Activated naive CD8-positive, alpha-beta T cell (primary cell): ENCODE data around the gene C1QTNF12.
A peak's percentile ranks its signal among the peaks of the same experiment; 100 is the strongest.
"Not testable (repeated sequence)": the region's sequence is repeated elsewhere in the genome, so short reads cannot be mapped to it uniquely, and the experiment has no call there.

Source experiments
- H3K27ac Mint-ChIP-seq: one replicate; pipeline ENCODE4 v1.8.0; 2021; ENCODE audit warnings: mixed read lengths
- H3K27me3 Mint-ChIP-seq: one replicate; pipeline ENCODE4 v1.8.0; 2021; ENCODE audit warnings: mixed read lengths
- H3K36me3 Mint-ChIP-seq: one replicate; pipeline ENCODE4 v1.8.0; 2021; ENCODE audit warnings: mixed read lengths
- H3K4me1 Mint-ChIP-seq: one replicate; pipeline ENCODE4 v1.8.0; 2021; ENCODE audit warnings: low read depth, mixed read lengths
- H3K4me3 Mint-ChIP-seq: one replicate; pipeline ENCODE4 v1.8.0; 2021; ENCODE audit warnings: mild to moderate bottlenecking, mixed read lengths
- H3K9me3 Mint-ChIP-seq: one replicate; pipeline ENCODE4 v1.8.0; 2021; ENCODE audit warnings: low read depth, mixed read lengths

Gene C1QTNF12

DNA sequence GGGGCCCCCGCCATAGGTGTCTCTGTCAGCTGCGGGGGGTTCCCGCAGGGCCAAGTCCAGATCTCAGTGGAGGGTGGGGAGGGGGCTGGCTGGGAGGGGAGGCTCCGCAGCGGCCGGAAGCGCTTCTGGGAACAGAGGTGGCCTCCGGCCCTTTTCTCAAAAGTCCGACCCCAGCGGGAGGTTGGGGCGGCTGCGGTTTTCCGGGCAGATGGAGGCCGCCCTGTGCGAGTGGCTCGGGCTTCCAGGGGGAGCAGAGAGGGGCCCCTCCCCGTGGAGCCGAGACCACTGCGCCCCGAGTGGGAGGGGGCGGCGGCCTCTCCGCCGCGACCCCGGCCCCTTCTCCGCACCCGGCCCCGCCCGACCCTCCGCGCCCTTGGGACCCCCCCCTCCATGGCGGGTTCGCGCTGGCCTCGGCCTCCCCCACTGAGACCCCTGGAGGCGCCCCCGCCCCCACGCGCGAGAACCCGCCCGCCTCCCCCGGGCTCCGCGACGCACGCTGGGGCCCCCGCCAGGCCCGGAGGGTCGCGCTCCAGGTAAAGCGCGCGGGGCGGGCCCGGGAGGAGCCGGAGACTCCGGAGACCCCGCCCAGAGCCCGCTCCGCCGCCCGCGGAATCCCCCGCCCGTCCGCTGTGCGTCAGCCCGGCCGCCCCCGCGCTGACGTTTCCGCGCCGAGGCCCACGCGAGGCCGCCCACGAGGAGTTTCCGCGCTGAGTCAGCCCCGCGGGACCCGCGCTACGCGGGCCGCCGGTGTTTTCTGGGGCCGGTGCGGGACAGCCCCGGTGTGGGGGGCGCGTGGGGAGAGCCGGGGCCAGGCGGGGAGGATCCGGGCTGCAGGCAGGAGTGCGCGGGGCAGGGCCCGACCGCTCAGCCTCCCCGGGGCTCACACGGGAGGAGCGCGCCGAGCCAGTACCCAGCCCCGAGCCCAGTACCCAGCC, 45.4 kb downstream of the C1QTNF12 start:
- Mint-ChIP-seq H3K27me3 (no peaks in the 10 kb centered on the region), H3K9me3 (no peaks in the 10 kb centered on the region), H3K4me1 (peaks cover 4% of the 10 kb centered on the region), H3K36me3 (peaks cover 2% of the 10 kb centered on the region), H3K27ac (peak overlapping the region; percentile 58), H3K4me3 (peak overlapping the region; percentile 73)

DNA sequence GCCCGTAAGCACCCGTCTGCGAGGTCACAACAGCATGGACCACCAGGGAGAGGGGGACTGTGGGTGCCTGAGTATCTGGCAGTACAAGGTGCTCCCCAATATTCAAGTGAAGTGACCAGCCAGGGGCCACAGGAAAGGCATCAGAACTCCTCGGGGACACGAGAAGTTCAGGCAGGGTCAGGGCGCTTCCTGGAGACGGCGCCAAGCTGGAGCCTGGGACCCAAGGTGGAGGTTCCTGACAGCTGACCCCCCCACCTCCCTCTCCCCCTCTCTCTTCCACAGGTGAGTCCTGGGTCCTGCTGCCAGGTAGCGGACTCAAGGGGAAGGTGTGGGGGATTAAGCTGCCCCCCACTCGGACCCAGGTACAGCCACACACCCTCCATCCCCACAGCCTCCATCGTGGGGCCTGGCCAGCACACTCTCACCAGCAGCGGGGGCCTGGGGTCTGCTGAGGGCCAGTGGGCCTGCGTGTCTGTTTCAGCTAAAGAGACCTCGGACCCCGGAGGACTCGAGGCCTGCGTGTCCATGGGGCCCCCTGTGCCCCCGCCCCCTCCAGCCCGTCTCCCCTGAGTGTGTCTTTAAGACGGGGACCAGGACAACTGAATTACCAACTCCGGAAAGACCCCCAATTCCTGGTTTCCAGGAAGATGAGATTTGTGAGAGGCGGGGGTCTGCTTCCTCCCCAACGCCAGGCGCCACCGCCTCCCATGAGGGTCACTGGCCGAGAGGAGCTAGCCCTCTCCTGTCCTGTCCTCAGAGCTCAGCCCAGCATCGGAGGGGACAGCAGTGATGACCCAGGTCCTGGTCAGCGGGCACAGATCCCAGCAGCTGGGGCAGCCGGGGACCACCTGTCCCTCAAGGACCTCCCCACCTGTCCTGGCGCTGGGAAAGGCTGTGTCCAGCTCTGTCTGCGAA, 46.3 kb downstream of the C1QTNF12 start:
- H3K27me3 Mint-ChIP-seq = no peaks in the 10 kb centered on the region
- H3K9me3 Mint-ChIP-seq = peaks cover under 1% of the 10 kb centered on the region
- peak overlapping the region; percentile 73 for H3K4me3 Mint-ChIP-seq
- H3K4me1 Mint-ChIP-seq = peaks cover 4% of the 10 kb centered on the region
- H3K27ac Mint-ChIP-seq = peak overlapping the region; percentile 58
- H3K36me3 Mint-ChIP-seq = peaks cover 3% of the 10 kb centered on the region

DNA sequence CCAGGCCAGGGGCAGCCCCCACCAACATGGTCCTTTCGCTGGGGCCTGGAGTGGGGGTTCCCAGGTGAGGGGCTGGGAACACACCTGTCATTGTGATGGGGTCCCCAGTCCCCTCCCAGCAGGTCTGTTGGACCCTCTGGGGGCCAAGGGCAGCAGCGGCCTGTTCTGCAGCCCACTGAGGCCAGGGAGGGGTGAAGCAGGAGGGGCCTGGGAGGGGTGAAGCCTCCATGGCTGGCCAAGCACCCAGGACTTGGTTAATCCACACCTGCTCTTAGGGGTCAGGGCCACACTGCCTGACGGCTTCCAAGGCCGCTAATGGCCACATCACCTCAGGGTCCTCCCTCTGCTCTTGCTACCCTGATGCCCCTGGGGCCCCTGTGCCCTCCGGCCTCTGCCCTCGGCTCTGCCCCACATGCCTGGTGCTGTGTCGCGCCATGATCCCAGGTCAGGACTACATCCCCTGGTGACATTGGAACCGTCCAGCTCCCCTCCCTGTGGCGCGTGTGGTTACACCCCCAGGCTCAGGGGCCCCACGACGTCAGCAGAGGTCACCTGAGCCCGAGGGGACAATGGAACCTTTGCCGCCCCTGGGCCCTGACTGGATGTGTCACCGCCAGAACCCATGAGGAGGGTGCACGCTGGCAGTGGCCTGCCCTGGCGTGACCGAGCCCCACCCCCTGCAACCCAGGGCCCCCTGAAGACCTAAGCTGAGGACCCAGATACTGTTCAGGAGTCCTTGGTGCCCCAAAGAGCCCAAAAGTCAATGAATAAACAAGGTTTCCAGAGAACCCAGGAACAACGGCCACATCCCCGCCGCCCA, 47.2 kb downstream of the C1QTNF12 start:
- H3K27me3 Mint-ChIP-seq = no peaks in the 10 kb centered on the region
- peak overlapping the region; percentile 64 for H3K4me3 Mint-ChIP-seq
- peaks cover 4% of the 10 kb centered on the region for H3K4me1 Mint-ChIP-seq
- H3K9me3 Mint-ChIP-seq = peaks cover 9% of the 10 kb centered on the region
- peak overlapping the region; percentile 46 for H3K27ac Mint-ChIP-seq
- peaks cover 5% of the 10 kb centered on the region for H3K36me3 Mint-ChIP-seq

DNA sequence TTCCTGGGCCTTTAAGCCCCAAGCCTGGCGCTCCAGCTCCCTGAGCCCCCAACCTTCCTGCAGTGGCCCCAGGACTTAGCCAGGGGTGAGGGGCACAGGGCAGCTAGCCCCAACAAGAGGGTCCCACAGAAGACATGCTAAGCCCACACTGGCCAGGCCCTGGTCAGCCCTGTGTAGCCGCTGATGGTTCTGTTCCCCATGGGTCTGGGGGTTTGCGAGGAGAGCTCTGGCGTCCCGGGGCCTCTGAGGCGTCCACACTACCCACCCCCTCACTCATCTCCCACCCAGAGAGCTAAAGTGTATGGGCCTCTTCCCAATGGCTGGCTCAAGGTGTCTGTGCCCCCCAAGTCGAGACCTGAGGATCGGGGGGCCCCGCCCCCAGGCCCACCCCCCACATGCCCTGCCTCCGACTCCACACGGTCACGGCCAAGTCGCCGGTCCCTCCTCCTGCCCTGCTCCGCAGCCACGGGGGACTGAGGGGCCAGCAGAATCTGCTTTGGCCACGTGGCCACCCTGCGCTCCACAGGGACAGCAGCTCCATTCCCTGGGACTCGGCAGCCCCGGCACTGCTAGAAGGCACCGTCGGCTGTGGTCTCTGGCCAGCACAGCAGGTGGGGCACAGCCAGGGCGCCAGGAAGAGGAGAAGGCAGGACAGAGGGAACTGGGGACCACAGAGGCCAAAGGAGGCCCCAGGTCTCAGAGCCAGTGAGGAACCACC, 47.9 kb downstream of the C1QTNF12 start:
- Mint-ChIP-seq H3K36me3 (peaks cover 5% of the 10 kb centered on the region), H3K27ac (no peak overlapping the region), H3K4me3 (no peak overlapping the region), H3K27me3 (no peaks in the 10 kb centered on the region), H3K9me3 (peaks cover 9% of the 10 kb centered on the region), H3K4me1 (peaks cover 4% of the 10 kb centered on the region)

DNA sequence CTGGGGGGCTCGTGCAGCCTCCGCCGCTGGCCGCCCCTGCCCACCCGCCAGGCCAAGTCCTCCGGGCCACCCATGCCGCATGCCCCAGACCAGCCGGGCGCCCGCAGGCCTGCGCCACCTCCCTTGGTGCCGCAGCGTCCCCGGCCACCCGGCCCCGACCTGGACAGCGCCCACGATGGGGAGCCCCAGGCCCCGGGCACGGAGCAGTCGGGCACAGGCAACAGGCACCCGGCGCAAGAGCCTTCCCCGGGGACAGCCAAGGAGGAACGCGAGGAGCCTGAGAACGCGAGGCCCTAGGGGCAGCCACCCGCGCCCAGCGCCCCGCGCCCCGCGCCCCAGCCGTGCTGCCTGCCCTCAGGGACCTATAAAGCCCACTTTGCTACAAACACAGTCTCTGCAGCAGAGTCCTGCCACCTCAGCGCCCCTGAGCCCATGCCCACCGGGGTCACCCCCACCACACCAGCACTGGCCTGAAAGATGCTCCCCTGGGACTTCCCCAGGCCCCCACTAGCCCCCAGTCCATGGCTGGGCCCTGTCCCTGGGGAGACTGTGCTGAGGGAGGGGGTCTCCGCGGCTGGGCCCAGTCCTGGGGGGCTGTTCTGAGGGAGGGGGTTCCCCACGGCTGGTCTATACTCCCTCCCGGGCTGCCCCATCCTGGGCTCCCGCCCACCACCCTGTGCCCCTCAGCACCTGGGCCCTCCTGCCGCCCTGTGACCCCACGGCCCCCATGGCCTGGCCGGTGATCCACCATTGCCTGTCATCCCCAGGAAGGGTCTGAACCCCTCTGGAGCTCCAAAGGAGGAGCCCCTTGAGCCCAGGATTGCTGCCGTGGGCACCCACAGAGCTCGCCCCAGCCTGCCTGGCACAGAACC, 48.7 kb downstream of the C1QTNF12 start:
- Mint-ChIP-seq H3K27ac (no peak overlapping the region), H3K9me3 (peaks cover 9% of the 10 kb centered on the region), H3K27me3 (no peaks in the 10 kb centered on the region), H3K4me1 (peaks cover 4% of the 10 kb centered on the region), H3K36me3 (peaks cover 5% of the 10 kb centered on the region), H3K4me3 (no peak overlapping the region)

DNA sequence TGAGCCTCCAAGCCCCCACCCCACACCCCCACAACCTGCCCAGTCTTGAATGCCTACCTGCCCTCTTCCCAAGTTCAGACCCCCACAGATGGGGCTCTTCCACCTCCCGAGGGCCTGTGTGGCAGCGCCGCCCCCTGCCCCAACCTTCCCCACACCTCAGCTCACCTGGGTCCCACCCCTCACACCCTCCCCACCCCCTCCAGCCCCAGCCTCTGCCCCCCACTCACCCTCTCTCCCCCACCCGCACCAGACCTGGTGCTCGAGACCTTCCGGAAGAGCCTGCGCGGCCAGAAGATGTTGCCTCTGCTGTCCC, 49.4 kb downstream of the C1QTNF12 start:
- Mint-ChIP-seq H3K4me3 (no peak overlapping the region), H3K4me1 (peaks cover 4% of the 10 kb centered on the region), H3K36me3 (peaks cover 5% of the 10 kb centered on the region), H3K27ac (no peak overlapping the region), H3K27me3 (no peaks in the 10 kb centered on the region), H3K9me3 (peaks cover 10% of the 10 kb centered on the region)

DNA sequence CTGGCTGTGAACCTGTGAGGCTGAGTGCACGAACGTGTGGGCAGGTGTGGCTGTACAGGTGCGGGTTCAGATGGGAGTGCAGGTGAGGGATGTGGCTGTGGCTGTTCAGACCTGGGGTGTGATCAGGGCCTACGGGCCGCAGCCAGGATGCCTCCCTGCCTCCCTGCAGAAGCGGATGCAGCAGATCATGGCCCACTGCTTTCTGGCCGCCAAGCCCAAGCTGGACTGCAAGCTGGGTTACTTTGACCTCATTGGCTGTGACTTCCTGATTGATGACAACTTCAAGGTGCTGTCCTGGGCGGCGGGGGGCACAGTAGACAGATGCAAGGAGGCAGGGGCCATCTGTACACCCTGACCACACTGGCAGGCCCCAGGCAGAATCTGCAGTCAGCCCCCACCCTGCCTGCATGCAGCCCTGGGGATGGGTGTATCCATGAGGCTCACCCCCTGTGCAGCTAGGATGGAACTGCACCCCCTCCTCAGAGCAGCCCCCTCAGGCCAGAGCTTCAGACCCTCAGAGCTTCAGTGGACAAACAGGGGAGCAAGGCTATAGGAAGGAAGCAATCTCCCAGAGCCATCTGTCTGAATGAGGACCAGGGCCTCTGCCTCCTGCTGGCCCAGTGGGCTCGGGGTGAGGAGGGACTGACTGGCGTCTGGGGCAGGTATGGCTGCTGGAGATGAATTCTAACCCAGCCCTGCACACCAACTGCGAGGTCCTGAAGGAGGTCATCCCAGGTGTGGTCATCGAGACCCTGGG, 49.9 kb downstream of the C1QTNF12 start:
- Mint-ChIP-seq H3K4me1 (peaks cover 4% of the 10 kb centered on the region), H3K9me3 (peaks cover 14% of the 10 kb centered on the region), H3K4me3 (no peak overlapping the region), H3K27ac (no peak overlapping the region), H3K27me3 (no peaks in the 10 kb centered on the region), H3K36me3 (peaks cover 5% of the 10 kb centered on the region)

DNA sequence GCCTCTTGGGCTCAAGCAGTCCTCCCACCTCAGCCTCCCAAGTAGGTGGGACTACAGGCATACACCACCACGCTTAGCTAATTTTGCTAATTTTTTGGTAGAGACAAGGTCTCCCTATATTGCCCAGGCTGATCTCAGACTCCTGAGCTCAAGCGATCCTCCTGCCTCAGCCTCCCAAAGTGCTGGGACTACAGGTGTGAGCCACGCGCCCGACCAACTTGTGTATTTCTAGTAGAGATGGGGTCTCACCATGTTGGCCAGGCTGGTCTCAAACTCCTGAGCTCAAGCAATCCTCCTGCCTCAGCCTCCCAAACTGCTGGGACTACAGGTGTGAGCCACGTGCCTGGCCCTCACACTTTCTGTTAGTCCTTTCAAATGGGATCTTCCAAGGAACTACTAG, 50.8 kb downstream of the C1QTNF12 start:
- H3K27ac Mint-ChIP-seq, H3K4me3 Mint-ChIP-seq, H3K36me3 Mint-ChIP-seq: not testable (repeated sequence)

DNA sequence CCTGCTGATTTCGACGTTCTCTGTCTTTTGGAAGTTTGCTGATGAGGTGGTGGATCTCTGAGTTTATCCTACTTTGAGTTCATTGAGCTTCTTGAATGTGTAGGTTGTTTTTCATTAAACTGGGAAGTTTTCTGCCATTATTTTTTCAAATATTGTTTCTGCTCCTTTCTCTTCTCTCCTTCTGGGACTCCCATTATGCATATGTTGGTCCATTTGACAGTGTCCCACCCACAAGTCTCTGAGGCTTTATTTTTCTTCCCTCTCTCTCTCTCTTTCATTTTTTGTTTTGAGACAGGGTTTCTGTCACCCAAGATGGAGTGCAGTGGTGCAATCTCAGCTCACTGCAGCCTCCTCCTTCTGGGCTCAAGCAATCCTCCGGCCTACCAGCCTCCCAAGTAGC, 51.8 kb downstream of the C1QTNF12 start:
- no peak overlapping the region for H3K4me3 Mint-ChIP-seq
- peaks cover 5% of the 10 kb centered on the region for H3K36me3 Mint-ChIP-seq
- no peak overlapping the region for H3K27ac Mint-ChIP-seq
- H3K27me3 Mint-ChIP-seq = no peaks in the 10 kb centered on the region
- H3K9me3 Mint-ChIP-seq = peaks cover 14% of the 10 kb centered on the region
- no peaks in the 10 kb centered on the region for H3K4me1 Mint-ChIP-seq

More for the DNA sequence above, 50.8 kb downstream of the C1QTNF12 start:
- not testable (repeated sequence) for H3K4me1 Mint-ChIP-seq, H3K27me3 Mint-ChIP-seq
- peaks cover 14% of the 10 kb centered on the region for H3K9me3 Mint-ChIP-seq
